Measurements from ENCODE around the gene TNFRSF6B.
"Not testable (repeated sequence)": the region's sequence is repeated elsewhere in the genome, so short reads cannot be mapped to it uniquely, and the experiment has no call there.

Gene TNFRSF6B

GRCh38 chr20:63663332-63664066, 33.0 kb upstream of the TNFRSF6B start:
- no peak for DNase-seq

GRCh38 chr20:63664143-63664851, 32.2 kb upstream of the TNFRSF6B start:
- DNase-seq, result no peak

GRCh38 chr20:63664861-63665594, 31.4 kb upstream of the TNFRSF6B start:
- peak; percentile 5 for DNase-seq

GRCh38 chr20:63665708-63666107, 30.7 kb upstream of the TNFRSF6B start:
- no peak for DNase-seq

- DNase-seq, result no peak
Observed at GRCh38 chr20:63667858-63668257, 28.6 kb upstream of the TNFRSF6B start.

- no peak for DNase-seq
Observed at GRCh38 chr20:63668351-63668750, 28.1 kb upstream of the TNFRSF6B start.

- not testable (repeated sequence) for DNase-seq
Observed at GRCh38 chr20:63671695-63672094, 24.8 kb upstream of the TNFRSF6B start.

GRCh38 chr20:63672666-63673065, 23.8 kb upstream of the TNFRSF6B start:
- no peak for DNase-seq

- DNase-seq, result no peak
Observed at GRCh38 chr20:63673951-63674350, 22.5 kb upstream of the TNFRSF6B start.

- no peak for DNase-seq
Observed at GRCh38 chr20:63675681-63676368, 20.6 kb upstream of the TNFRSF6B start.

- no peak for DNase-seq
Observed at GRCh38 chr20:63678071-63678470, 18.4 kb upstream of the TNFRSF6B start.

GRCh38 chr20:63678667-63679465, 17.6 kb upstream of the TNFRSF6B start:
- DNase-seq, result no peak

- no peak for DNase-seq
Observed at GRCh38 chr20:63679799-63680305, 16.6 kb upstream of the TNFRSF6B start.

- DNase-seq, result no peak
Observed at GRCh38 chr20:63680427-63680826, 16.0 kb upstream of the TNFRSF6B start.

GRCh38 chr20:63680857-63681608, 15.4 kb upstream of the TNFRSF6B start:
- DNase-seq, result no peak

GRCh38 chr20:63681609-63682142, 14.8 kb upstream of the TNFRSF6B start:
- no peak for DNase-seq

- DNase-seq, result peak; percentile 5
Observed at GRCh38 chr20:63682384-63683139, 13.9 kb upstream of the TNFRSF6B start.

- DNase-seq, result no peak
Observed at GRCh38 chr20:63685269-63686026, 11.0 kb upstream of the TNFRSF6B start.

GRCh38 chr20:63686094-63686491, 10.4 kb upstream of the TNFRSF6B start:
- no peak for DNase-seq

Measured in NCI-H69 (cell line).